OCI-LY3 (cell line): ENCODE measurements around the gene RAB31.

ENCODE experiments used
- H2AFZ ChIP-seq: fragments of 200-600, 300-600 bp; shearing (Covaris generic); 2 replicates; pipeline ENCODE4 v1.6.0; 2014; ENCODE audit warnings: antibody characterized with exemption, low read depth, low read length
- H3K27ac ChIP-seq: fragments of 200-600, 300-600 bp; sonication (generic); 2 replicates; pipeline ENCODE4 v1.5.1; 2014; ENCODE audit warnings: mild to moderate bottlenecking, low read length, moderate library complexity, mixed read lengths
- H3K27me3 ChIP-seq: fragments of 200-600, 300-600 bp; sonication (generic); 2 replicates; pipeline ENCODE4 v1.6.1; 2014; ENCODE audit warnings: low read depth, low read length, mixed read lengths
- H3K36me3 ChIP-seq: fragments of 200-600, 300-600 bp; sonication (generic); replicated peaks from 2 replicates; pipeline ENCODE3; 2014; ENCODE audit warnings: low read depth, low read length, mixed read lengths
- H3K4me1 ChIP-seq: fragments of 300-600, 200-600 bp; sonication (generic); 2 replicates; pipeline ENCODE4 v1.6.1; 2014; ENCODE audit warnings: low read length, mixed read lengths
- H3K4me2 ChIP-seq: fragments of 200-600, 300-600 bp; sonication (generic); 2 replicates; pipeline ENCODE4 v1.6.1; 2014; ENCODE audit warnings: low read length, mixed read lengths
- H3K4me3 ChIP-seq: fragments of 300-600, 200-600 bp; sonication (generic); 2 replicates; pipeline ENCODE4 v1.5.1; 2014; ENCODE audit warnings: antibody characterized with exemption, mild to moderate bottlenecking, low read length, moderate library complexity
- H3K79me2 ChIP-seq: fragments of 300-600, 200-600 bp; shearing (Covaris generic); 2 replicates; pipeline ENCODE4 v1.6.1; 2014; ENCODE audit warnings: mild to moderate bottlenecking, low read length, mixed read lengths
- H3K9ac ChIP-seq: fragments of 300-600, 200-600 bp; shearing (Covaris generic); 2 replicates; pipeline ENCODE4 v1.6.0; 2014; ENCODE audit warnings: mild to moderate bottlenecking, low read length, moderate library complexity
- H3K9me3 ChIP-seq: fragments of 200-600, 300-600 bp; shearing (Covaris generic); 2 replicates; pipeline ENCODE4 v1.6.1; 2014; ENCODE audit warnings: low read length, mixed read lengths; ENCODE audit not compliant: insufficient read depth
- H4K20me1 ChIP-seq: fragments of 200-600, 300-600 bp; sonication (generic); 2 replicates; pipeline ENCODE4 v1.6.1; 2016; ENCODE audit warnings: low read length, mixed read lengths; ENCODE audit not compliant: insufficient read depth
- CTCF ChIP-seq: fragments of 200-600, 300-600 bp; sonication (generic); IDR thresholded peaks from 2 replicates; pipeline ENCODE4 v1.5.1; 2014; ENCODE audit warnings: antibody characterized with exemption, low read length, low read depth
- EZH2phosphoT487 ChIP-seq: fragments of 200-600 bp; shearing (Covaris generic); IDR thresholded peaks from 2 replicates; pipeline ENCODE4 v1.6.1; 2018; ENCODE audit warnings: antibody characterized with exemption, mixed run types, low read depth

RAB31 gene

GRCh38 chr18:9708057-9708433, at the start of gene RAB31:
Gene RAB31, plus strand, starts transcription at chr18:9708301. Its CDS starts 105 bp downstream, at chr18:9708406.
- Histone ChIP-seq H4K20me1 (no peaks in the 10 kb centered on the region), H2AFZ (peak within 1 kb of the TSS; percentile 48; the same call in 1 of the 2 replicates), H3K4me2 (peak within 1 kb of the TSS; percentile 68), H3K9ac (peak within 1 kb of the TSS; percentile 71), H3K27ac (no peak within 1 kb of the TSS), H3K9me3 (peaks cover 4% of the 10 kb centered on the region; the same call in 1 of the 2 replicates), H3K79me2 (no peaks in the 10 kb centered on the region), H3K36me3 (peaks cover 6% of the 10 kb centered on the region), H3K27me3 (peaks cover 12% of the 10 kb centered on the region), H3K4me1 (peaks cover 40% of the 10 kb centered on the region), H3K4me3 (peak within 1 kb of the TSS; percentile 79)
- TF ChIP-seq CTCF (no peak), EZH2phosphoT487 (no peak)

GRCh38 chr18:9659499-9660375, 48.4 kb upstream of the RAB31 start:
- H3K36me3 ChIP-seq: no peaks in the 10 kb centered on the region
- no peak overlapping the region for H2AFZ ChIP-seq
- no peaks in the 10 kb centered on the region for H3K79me2 ChIP-seq
- no peak overlapping the region for H3K4me2 ChIP-seq
- TF ChIP-seq CTCF: no peak
- no peak for TF ChIP-seq EZH2phosphoT487
- no peaks in the 10 kb centered on the region for H3K4me1 ChIP-seq
- no peak overlapping the region for H3K9ac ChIP-seq
- no peak overlapping the region for H3K27ac ChIP-seq
- H3K27me3 ChIP-seq: 0 out of 2 replicates have a peak, but pooled peaks cover 3% of the 10 kb centered on the region
- H3K9me3 ChIP-seq: no peaks in the 10 kb centered on the region
- H3K4me3 ChIP-seq: no peak overlapping the region
- no peaks in the 10 kb centered on the region for H4K20me1 ChIP-seq

- Histone ChIP-seq H3K36me3 (no peaks in the 10 kb centered on the region), H3K27me3 (0 out of 2 replicates have a peak, but pooled peaks cover 3% of the 10 kb centered on the region), H4K20me1 (no peaks in the 10 kb centered on the region), H3K4me3 (no peak overlapping the region), H3K4me2 (no peak overlapping the region), H3K79me2 (no peaks in the 10 kb centered on the region), H2AFZ (no peak overlapping the region), H3K9me3 (no peaks in the 10 kb centered on the region), H3K27ac (no peak overlapping the region), H3K4me1 (no peaks in the 10 kb centered on the region), H3K9ac (no peak overlapping the region)
- no peak for TF ChIP-seq EZH2phosphoT487
- TF ChIP-seq CTCF: peak; percentile 31; the same call in 1 of the 2 replicates
These were observed 46.5 kb upstream of the RAB31 start for GRCh38 chr18:9661564-9661963.

- Histone ChIP-seq H3K27me3 (0 out of 2 replicates have a peak, but pooled peaks cover 3% of the 10 kb centered on the region), H3K4me3 (no peak overlapping the region), H3K27ac (no peak overlapping the region), H3K79me2 (no peaks in the 10 kb centered on the region), H3K9me3 (no peaks in the 10 kb centered on the region), H3K36me3 (no peaks in the 10 kb centered on the region), H3K4me1 (no peaks in the 10 kb centered on the region), H2AFZ (no peak overlapping the region), H4K20me1 (no peaks in the 10 kb centered on the region), H3K4me2 (no peak overlapping the region), H3K9ac (no peak overlapping the region)
- TF ChIP-seq EZH2phosphoT487 (no peak), CTCF (no peak)
These were observed 44.7 kb upstream of the RAB31 start for GRCh38 chr18:9663377-9663776.
